ENCODE measurements around the gene IGFL2. TPM values are rescaled to one million over a fixed set of nuclear protein-coding genes. Genes with fewer than 3 reads are reported as not detected.
"Not testable (repeated sequence)": the region's sequence is repeated elsewhere in the genome, so short reads cannot be mapped to it uniquely, and the experiment has no call there.

The IGFL2 gene
- total RNA-seq, 2 experiments from 2014 or later = not detected

DNA sequence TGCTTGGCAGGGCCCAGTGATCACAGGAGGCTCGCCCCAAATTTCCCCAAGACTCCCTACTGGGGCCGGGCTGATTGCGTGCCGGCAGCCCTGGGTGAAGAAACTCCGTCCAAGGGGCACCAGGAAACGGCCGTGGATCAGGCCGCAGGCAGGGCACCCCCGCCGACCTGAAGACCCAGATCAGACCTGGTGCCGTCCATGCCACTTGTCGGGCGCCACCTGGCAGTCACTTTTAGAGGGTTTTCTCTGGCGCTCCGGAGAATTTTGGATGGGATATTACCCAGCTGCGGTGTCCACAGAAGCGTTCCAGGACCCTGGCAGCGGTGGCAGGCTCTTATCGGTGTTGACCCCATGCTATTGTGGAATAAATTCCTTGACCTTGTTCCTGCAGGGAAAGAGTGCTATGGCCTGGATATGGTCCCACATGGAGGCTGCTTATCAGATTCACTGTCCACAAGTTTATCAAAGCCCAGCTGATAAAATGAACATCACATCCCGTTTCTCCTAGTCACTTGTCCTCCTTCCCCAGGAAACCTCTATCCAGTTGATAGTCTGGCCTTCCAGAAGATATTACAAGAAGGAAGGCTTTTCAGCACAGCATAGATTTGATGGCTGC is 38.2 kb downstream of the IGFL2 start:
- no peak overlapping the region for H3K4me3 Mint-ChIP-seq
- peaks cover 6% of the 10 kb centered on the region for H3K4me1 Mint-ChIP-seq
- POLR2A ChIA-PET = no interaction called here
- no peaks in the 10 kb centered on the region for H3K9me3 Mint-ChIP-seq
- ATAC-seq (ENCODE audit: low read depth) = no peak
- peaks cover 50% of the 10 kb centered on the region for H3K27me3 Mint-ChIP-seq
- DNase-seq = no peak
- no peaks in the 10 kb centered on the region for H3K36me3 Mint-ChIP-seq
- no peak overlapping the region for H3K27ac Mint-ChIP-seq

DNA sequence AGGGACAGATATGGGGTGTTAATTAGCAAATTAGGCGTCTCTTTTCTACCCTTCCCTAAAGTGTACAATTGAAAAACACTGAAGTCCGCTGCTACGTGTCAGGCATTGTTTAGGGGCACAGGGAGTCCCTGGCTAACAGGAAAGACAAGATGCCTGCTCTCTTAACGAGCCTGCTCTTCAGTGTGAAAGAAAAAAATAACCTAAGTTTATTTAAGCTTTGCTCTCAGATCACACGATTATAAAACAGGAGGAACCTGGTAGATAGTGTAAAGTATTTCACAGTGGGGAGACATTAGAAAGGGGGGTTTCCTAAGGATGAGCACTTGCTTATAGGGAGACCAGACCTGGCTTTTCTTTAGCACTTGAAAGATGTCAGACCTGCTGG is 38.7 kb downstream of the IGFL2 start:
- peaks cover 49% of the 10 kb centered on the region for H3K27me3 Mint-ChIP-seq
- no peak overlapping the region for H3K27ac Mint-ChIP-seq
- DNase-seq = no peak
- H3K4me3 Mint-ChIP-seq = no peak overlapping the region
- POLR2A ChIA-PET = no interaction called here
- no peaks in the 10 kb centered on the region for H3K9me3 Mint-ChIP-seq
- H3K36me3 Mint-ChIP-seq = no peaks in the 10 kb centered on the region
- H3K4me1 Mint-ChIP-seq = peaks cover 3% of the 10 kb centered on the region
- no peak for ATAC-seq (ENCODE audit: low read depth)

DNA sequence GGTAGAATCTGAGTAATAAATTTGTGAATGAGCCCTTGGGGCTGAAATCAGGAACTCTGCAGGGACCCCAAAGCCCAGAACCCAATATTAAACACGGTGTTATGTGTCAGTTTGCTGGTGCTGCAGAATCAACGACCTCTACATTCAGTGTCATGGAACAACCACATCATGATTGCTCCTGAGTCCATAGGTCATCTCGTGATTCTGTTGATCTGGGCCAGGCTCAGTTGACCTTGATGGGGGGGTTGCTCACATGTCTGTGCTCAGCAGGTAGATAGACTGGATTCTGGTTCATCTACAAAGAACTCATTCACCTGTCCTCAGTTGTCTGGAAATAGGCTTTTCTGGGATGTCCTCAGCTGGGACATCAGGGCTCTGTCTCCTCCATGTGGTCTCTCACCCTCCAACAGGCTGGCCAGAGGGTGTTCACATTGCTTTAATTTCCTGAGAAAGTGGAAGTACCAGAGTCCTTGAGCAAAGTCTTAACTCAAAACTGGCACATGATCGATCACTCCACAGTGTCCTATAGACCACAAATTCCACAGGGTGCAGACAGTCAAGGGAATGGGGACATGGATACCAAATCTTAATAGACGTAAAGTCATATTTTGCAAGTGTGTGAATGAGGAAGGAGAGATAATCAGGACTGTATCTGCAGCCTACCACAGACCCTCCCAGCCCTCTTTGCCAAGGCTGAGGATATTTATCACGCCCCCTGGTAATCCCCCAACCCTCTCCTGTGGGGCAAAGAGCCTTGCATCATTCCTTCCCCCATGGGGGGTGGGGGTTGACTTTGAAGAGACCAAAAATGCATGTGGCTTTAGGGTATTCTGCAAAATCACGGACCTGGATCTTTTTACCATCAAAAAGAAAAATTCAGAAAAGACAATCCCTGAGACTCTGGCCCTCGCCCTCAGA is 42.2 kb downstream of the IGFL2 start:
- ATAC-seq (ENCODE audit: low read depth) (no peak), DNase-seq (no peak)
- H3K27me3 Mint-ChIP-seq = peaks cover 33% of the 10 kb centered on the region
- H3K4me3 Mint-ChIP-seq = no peak overlapping the region
- no peak overlapping the region for H3K27ac Mint-ChIP-seq
- no peaks in the 10 kb centered on the region for H3K9me3 Mint-ChIP-seq
- POLR2A ChIA-PET = no interaction called here
- no peaks in the 10 kb centered on the region for H3K4me1 Mint-ChIP-seq
- no peaks in the 10 kb centered on the region for H3K36me3 Mint-ChIP-seq

DNA sequence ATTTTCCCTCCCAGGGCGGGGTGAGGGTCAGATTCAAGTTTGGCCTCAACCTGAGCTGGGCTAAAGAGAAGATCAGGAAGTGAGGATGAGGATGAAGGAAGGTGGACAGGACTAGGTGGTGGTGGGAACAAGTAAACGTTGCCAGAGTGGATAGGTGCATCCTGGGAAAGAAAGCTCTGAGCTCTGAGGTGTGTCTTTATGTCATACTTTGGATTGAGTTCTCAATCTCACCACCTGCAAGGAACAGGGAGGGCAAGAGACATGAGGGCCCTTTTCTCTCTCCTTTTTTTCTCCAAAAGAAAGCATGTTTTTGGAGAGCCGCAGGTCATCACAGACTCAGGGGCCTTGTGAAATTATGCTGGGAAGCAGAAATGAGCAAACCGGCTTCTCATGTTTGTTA is 43.3 kb downstream of the IGFL2 start:
- Mint-ChIP-seq H3K36me3 (no peaks in the 10 kb centered on the region), H3K27ac (no peak overlapping the region), H3K4me1 (no peaks in the 10 kb centered on the region), H3K27me3 (peaks cover 36% of the 10 kb centered on the region), H3K4me3 (no peak overlapping the region), H3K9me3 (no peaks in the 10 kb centered on the region)
- no peak for DNase-seq
- no peak for ATAC-seq (ENCODE audit: low read depth)
- POLR2A ChIA-PET = no interaction called here

DNA sequence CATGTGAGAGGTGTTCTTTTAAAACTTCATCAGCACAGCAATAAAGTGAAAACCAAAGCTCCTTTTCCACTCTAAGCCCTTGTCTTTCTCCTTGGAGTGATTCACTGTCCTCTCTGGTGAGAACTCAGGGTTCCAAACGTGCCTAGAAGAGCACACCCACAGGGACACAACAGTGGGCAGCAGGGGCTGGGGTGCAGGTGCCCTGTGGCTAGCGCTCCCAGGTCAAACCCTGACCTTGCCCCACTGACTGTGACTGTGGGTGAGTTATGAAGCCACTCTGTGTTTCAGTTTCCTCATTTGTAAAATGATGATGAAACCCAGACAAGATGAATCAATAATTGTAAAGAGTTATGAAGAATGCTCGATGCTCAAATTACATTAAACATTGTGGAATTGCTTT is 43.9 kb downstream of the IGFL2 start:
- DNase-seq (no peak), ATAC-seq (ENCODE audit: low read depth) (no peak)
- no peaks in the 10 kb centered on the region for H3K9me3 Mint-ChIP-seq
- H3K27ac Mint-ChIP-seq = no peak overlapping the region
- POLR2A ChIA-PET = no interaction called here
- peaks cover 37% of the 10 kb centered on the region for H3K27me3 Mint-ChIP-seq
- no peaks in the 10 kb centered on the region for H3K36me3 Mint-ChIP-seq
- no peak overlapping the region for H3K4me3 Mint-ChIP-seq
- no peaks in the 10 kb centered on the region for H3K4me1 Mint-ChIP-seq

DNA sequence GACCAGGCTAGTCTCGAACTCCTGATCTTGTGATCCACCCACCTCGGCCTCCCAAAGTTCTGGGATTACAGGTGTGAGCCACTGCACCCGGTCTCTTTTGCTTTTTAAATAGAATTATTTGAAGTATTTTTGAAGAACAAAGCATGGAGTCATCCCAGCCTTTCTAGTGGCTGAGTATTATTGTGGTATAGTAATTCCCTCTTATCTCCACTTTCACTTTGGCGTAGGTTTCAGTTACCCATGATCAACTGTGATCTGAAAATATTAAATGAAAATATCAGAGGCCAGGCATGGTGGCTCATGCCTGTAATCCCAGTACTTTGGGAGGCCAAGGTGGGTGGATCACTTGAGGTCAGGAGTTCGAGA is 44.6 kb downstream of the IGFL2 start:
- DNase-seq; ATAC-seq (ENCODE audit: low read depth); H3K27ac Mint-ChIP-seq; H3K36me3 Mint-ChIP-seq; POLR2A ChIA-PET; H3K4me1 Mint-ChIP-seq; H3K9me3 Mint-ChIP-seq; H3K4me3 Mint-ChIP-seq: not testable (repeated sequence)
- H3K27me3 Mint-ChIP-seq = peaks cover 42% of the 10 kb centered on the region

DNA sequence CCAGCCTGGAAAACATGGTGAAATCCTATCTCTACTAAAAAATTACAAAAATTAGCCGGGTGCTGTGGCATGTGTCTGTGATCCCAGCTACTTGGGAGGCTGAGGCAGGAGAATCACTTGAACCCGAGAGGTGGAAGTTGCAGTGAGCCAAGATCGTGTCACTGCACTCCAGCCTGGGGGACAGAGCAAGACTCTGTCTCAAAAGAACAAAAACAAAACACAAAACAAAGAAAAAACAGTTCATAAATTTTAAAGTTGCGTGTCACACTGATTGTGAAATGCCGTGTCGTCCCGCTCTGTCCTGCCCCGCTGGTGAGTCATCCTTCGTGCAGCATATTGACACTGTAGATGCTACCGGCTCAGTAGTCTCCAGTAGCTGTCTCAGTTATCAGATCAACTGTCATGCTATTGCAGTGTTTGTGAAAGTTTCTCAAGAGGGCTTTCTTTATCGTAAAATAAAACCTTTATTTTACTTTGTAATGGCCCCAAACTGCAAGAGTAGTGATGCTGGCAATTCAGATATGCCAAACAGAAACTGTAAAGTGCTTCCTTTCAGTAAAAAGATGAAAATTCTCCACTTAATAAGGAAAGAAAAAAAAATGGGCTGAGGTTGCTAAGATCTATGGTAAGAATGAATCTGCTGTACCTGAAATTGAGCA is 45.1 kb downstream of the IGFL2 start:
- Mint-ChIP-seq H3K4me1 (no peaks in the 10 kb centered on the region), H3K4me3 (no peak overlapping the region), H3K27me3 (peaks cover 42% of the 10 kb centered on the region), H3K9me3 (no peaks in the 10 kb centered on the region), H3K27ac (no peak overlapping the region), H3K36me3 (no peaks in the 10 kb centered on the region)
- DNase-seq (no peak), ATAC-seq (ENCODE audit: low read depth) (no peak)
- POLR2A ChIA-PET = interaction anchor here (1.2 kb wide), 1 partner anchor 72 kb away, joined by 3 read pairs; no protein-coding TSS in a partner anchor

DNA sequence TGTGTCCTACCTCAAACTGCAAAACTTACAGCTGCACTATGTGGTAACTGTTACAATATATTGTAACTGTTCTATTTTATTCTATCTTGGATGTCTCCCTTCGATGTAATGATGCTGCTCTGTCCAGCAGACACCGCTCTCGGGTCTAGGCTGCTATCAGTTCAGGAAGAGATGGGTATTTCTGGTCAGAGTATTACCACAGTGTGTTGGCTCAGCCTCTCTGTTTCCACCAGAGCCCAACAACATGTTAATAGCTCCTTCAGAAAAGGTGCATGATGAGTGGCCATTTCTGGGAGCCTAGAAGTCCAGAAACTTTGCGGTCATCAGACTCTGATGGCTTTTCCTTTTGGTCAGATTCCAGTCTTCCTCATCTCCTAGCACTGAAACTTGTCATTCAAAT is 45.6 kb downstream of the IGFL2 start:
- H3K36me3 Mint-ChIP-seq = no peaks in the 10 kb centered on the region
- H3K27ac Mint-ChIP-seq = no peak overlapping the region
- no peaks in the 10 kb centered on the region for H3K9me3 Mint-ChIP-seq
- no peak overlapping the region for H3K4me3 Mint-ChIP-seq
- POLR2A ChIA-PET = interaction anchor here (1.2 kb wide), 1 partner anchor 71 kb away, joined by 3 read pairs; no protein-coding TSS in a partner anchor
- DNase-seq (no peak), ATAC-seq (ENCODE audit: low read depth) (no peak)
- H3K27me3 Mint-ChIP-seq = peaks cover 37% of the 10 kb centered on the region
- no peaks in the 10 kb centered on the region for H3K4me1 Mint-ChIP-seq

DNA sequence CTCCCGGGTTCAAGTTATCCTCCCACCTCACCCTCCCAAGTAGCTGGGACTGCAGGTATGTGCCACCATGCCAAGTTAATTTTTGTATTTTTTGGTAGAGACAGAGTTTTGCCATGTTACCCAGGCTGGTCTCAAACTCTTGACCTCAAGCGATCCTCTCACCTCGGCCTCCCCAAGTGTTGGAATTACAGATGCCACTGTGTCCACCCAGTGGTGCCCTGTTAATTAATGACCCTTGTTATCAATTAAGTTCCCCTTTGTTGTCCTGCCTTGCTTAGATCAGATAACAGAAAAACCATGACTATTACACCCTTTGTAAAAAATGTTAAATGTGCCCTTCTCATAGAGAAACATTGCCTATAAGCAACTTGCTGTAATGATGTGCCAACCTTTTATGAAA is 47.1 kb downstream of the IGFL2 start:
- Mint-ChIP-seq H3K27ac (no peak overlapping the region), H3K27me3 (peaks cover 29% of the 10 kb centered on the region), H3K36me3 (no peaks in the 10 kb centered on the region), H3K4me1 (no peaks in the 10 kb centered on the region), H3K9me3 (no peaks in the 10 kb centered on the region), H3K4me3 (no peak overlapping the region)
- POLR2A ChIA-PET = no interaction called here
- DNase-seq = no peak
- no peak for ATAC-seq (ENCODE audit: low read depth)

DNA sequence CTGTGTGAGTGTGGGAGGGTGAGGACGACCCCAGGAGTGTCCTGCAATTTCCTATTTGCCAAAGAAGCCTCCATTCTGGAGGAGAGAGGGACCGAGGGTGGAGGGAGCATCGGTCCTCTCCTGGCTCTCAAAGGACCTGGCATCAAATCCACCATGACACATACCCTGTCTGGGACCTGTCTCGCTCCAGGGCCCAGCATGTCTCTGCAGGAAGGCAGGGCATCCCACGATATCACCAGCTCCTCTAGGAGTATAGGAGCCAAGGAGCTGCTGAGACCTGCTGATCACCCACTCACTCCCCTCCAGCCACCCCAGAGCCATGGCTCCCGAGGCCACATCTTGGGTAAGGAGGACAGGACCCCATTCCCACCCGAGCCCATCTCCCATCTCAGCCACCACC is 47.9 kb downstream of the IGFL2 start:
- peaks cover 31% of the 10 kb centered on the region for H3K27me3 Mint-ChIP-seq
- DNase-seq; POLR2A ChIA-PET; H3K27ac Mint-ChIP-seq; ATAC-seq (ENCODE audit: low read depth); H3K36me3 Mint-ChIP-seq; H3K4me1 Mint-ChIP-seq; H3K4me3 Mint-ChIP-seq; H3K9me3 Mint-ChIP-seq: not testable (repeated sequence)

DNA sequence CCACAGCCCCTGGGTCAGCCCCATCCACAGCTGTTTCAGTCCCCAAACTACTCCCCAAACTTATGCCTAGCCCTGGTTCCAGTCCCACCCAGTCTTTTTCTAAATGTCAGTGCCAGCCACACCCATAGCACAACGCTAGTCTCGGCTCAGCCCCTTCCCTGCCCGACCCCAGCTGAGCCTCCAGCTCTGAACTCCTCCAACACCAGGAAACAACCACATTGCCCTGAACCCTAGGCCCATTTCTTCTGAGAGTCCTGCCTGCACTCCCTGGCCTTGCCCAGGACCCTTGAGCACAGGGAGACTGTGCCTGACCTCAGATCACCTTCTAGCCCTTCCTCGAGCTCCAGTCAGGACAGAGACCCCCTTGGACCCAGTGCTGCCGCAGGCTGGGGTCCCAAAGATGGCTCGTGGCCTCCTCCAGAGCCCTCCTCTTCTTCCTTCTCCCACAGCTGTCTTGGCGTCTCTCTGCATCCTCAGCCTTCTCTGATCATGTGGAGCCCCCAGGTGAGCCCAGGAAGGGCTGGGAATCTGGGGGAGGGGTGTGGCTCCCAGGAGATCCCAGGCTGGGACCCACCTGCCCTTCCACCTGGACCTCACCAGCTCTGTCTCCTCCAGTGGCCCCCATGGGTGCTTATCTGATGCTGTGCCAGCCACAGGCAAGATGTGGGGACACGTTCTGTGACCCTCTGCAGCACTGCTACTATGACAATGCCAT is 48.5 kb downstream of the IGFL2 start:
- H3K4me3 Mint-ChIP-seq = no peak overlapping the region
- no peaks in the 10 kb centered on the region for H3K36me3 Mint-ChIP-seq
- DNase-seq = no peak
- H3K9me3 Mint-ChIP-seq = no peaks in the 10 kb centered on the region
- no peaks in the 10 kb centered on the region for H3K4me1 Mint-ChIP-seq
- no peak overlapping the region for H3K27ac Mint-ChIP-seq
- POLR2A ChIA-PET = no interaction called here
- ATAC-seq (ENCODE audit: low read depth) = no peak
- peaks cover 29% of the 10 kb centered on the region for H3K27me3 Mint-ChIP-seq

DNA sequence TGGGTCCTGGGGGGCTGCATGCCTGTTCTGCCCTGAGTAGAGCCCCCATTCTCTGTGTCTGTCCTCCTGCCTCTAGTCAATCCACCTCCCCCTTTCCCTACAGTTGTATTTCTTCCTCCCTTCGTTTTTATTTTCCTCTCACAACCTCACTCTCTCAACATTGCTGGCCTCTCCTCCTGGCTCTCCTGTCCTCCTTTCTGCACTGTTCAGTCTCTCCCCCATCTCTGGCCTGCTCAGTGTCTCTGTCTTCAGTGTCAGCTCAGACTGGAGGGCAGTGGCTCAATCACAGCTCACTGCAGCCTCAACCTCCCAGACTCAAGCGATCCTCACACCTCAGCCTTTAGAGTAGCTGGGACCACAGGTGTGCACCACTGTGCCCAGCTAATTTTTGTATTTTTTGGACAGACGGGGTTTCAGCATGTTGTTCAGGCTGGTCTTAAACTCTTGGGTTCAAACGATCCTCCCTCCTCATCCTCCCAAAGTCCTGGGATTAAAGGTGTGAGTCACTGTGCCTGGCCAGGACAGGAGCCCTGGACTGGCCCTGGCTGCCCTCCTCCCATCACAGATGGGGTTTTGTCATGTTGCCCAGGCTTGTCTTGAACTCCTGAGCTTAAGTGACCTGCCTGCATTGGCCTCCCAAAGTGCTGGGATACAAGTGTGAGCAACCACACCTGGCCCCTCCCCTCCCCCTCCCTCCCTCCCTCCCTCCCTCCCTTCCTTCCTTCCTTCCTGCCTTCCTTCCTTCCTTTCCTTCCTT is 49.5 kb downstream of the IGFL2 start:
- H3K36me3 Mint-ChIP-seq = no peaks in the 10 kb centered on the region
- ATAC-seq (ENCODE audit: low read depth) (no peak), DNase-seq (no peak)
- H3K4me1 Mint-ChIP-seq = no peaks in the 10 kb centered on the region
- no peaks in the 10 kb centered on the region for H3K9me3 Mint-ChIP-seq
- H3K27ac Mint-ChIP-seq = no peak overlapping the region
- H3K4me3 Mint-ChIP-seq = no peak overlapping the region
- peaks cover 29% of the 10 kb centered on the region for H3K27me3 Mint-ChIP-seq
- POLR2A ChIA-PET = no interaction called here

DNA sequence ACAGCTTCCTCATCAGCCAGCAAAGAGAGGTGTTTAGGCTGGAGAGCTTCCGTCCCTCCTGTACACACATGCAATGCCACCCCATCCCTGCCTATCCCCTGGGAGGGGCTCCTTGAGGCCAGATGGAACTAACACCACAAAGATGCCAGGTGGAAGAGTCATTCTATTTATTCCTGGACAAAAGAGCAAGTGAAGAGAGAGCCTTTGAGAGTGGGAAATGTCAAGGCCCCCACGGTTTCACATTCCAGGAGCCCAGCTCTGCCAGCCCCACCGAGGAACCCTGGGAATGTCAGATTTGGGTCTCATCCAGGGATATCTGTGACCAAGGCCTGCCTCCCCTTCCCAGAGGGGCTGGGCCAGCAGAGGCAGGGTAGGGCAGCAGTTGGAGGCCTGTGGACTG is 50.7 kb downstream of the IGFL2 start:
- no peak overlapping the region for H3K27ac Mint-ChIP-seq
- H3K4me3 Mint-ChIP-seq = no peak overlapping the region
- no peaks in the 10 kb centered on the region for H3K36me3 Mint-ChIP-seq
- no peaks in the 10 kb centered on the region for H3K4me1 Mint-ChIP-seq
- no peaks in the 10 kb centered on the region for H3K9me3 Mint-ChIP-seq
- ATAC-seq (ENCODE audit: low read depth) = no peak
- peaks cover 36% of the 10 kb centered on the region for H3K27me3 Mint-ChIP-seq
- no peak for DNase-seq
- POLR2A ChIA-PET = no interaction called here

Measured in activated naive CD8-positive, alpha-beta T cell treated with anti-CD3 and anti-CD28 coated beads, Interleukin-2, amount 10 ng/mL, durations not matched to agents 7 days and 5 days (primary cell).